Anterior cingulate cortex (tissue), 58 donors: ENCODE results near the gene DGKI.
"Not testable (repeated sequence)": the region's sequence is repeated elsewhere in the genome, so short reads cannot be mapped to it uniquely, and the experiment has no call there.

ENCODE experiments used
- DNase-seq, 58 donors: peaks; one replicate each; lab custom pipeline; 2025; lab: John Stamatoyannopoulos, UW

Gene DGKI

DNA sequence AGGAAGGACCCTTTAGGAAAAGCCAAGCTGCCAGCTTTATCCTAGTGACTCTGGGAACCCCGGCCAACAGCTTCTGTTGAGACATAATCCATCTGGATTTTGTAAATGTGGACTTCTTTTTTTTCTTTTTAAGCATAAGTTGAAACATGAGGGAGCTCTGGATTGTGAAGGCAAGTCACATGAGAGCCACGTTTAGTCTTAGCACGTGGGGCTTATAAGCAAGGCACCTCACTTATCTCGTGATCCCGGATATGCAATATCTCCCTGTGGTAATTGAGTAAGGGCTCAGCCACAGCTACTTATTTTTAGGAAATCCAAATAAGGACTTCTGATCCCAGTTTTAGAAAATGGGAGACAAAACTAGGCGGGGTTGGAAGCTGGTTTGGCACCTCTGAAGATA is 392.0 kb downstream of the DGKI start:
- peak in 2 of 58 donors; percentile 19 to 50 for DNase-seq

DNA sequence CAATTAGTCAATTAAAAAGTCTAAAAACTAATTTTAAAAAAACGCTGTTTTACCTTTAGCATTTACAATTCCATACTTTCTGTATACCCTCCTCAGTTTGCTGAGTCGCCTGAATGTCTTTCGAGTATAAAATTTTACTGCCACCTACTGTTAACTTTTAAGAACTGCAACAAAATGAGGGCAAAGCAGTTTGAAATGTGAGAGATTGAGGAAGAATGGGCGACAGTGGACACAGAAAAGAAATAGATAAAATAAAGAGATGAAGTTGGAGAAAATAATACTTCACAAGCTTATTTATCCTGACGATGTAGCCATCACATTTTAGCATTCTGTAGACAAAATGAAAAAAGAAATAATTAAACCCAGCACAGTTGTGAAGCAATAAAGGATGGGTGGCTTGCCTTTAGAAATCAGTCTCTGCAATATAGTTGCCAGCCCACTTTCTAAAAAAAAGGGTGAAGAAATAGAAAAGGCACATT is 392.5 kb downstream of the DGKI start:
- DNase-seq, result peak in 3 of 58 donors; percentile 6 to 74 (median 7)

DNA sequence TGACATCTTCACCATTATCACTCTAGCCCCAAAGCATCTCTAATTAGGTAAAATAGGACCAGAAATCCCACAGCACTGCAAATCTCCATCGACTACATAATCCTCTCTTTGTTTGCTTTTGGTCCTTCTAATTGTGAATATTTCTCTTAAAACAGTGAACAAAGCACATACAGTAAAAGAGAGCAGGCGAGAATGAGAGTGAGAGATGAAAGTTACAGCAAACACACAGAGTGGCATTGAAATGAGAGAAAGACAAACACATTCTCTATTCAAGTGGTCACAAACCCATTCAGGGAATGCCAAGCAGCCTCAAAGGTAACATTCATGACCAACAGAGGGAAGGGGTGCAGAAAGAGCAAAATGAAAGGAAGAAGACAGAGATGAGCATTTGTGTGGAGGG is 393.4 kb downstream of the DGKI start:
- DNase-seq, result peak in 7 of 58 donors; percentile 6 to 68 (median 25)

DNA sequence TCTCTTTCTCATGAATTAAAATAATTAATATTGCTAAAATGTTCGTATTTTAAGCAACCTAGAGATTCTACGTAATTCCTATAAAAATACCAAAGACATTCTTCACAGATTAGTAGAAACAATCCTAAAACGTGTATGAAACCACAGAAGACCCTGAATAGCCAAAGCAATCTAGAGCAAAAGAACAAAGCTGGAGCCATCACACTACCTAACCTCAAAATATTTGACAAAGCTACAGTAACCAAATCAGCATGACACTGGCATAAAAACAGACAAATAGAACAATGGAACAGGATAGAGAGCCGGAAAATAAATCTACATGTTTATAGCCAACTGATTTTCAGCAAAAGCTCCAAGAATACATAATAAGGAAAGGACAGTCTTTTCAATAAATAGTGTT is 397.8 kb downstream of the DGKI start:
- no peak for DNase-seq

DNA sequence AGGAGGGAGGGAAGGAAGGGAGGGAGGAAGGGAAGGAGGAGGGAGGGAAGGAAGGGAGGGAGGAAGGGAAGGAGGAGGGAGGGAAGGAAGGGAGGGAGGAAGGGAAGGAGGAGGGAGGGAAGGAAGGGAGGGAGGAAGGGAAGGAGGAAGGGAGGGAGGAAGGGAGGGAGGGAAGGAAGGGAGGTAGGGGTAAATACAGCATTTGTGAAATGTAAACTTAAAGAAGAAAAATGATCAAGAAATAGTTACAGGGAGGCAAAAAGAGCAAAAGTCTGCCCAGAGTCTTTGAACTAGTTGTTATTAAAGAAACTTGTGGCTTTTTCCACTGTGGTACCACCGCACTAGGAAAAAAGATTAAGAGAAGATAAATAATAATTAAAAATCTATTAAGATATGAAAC is 398.2 kb downstream of the DGKI start:
- not testable (repeated sequence) for DNase-seq

DNA sequence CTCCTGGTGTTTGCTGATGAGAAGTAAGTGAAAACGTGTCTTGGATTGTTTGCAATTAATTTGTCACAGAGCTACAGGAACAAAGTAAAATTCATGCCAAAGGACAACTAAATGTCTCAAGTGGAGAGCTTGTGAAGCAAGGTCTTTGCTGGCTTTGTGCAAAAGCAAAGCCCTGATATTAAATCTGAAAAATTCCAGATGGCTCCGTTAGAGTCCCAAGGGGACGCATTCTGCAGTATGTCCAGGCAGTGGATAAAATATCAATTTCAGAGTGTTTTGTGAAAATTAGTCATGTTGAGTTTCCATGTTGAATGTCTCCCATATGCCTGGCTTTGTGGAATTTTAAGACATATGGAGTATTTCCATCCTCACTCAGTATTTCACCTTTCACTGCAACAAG is 400.7 kb downstream of the DGKI start:
- no peak for DNase-seq

DNA sequence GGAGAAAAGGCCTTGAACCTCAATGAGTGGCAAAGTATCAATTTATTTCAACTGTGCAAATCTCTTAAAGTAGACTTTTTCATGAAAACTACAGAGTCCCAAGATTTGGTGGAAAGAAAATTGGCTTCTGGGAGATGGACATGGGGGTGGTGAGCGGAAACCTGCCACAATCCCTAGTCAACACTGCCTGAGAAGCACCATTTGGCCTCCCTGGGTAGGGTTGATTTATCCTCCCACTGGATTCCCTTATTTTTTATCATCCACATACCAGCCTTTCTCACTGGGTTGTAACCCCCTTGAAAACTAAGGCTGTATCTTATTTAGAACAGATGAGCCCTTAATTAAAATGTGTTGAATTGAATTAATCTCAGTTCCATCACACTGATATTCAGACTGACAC is 401.5 kb downstream of the DGKI start:
- no peak for DNase-seq

DNA sequence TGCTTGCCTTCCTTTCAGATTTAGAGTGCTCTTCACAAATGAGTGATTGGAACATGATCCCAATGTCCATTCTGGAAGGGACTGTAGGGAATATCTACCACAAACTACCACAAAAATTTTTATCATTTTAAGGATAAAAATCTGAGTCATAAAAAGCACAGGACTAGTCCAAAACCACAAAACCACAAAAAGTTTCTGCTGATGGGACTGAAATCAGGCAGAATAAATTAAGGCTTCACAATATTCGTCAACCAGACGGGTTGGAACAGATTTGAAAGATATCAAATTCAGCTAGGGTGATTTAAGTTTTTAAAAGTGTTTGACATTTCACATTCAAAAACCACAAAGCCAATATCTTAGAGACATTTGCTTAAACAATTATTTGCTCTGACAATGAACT is 403.2 kb downstream of the DGKI start:
- no peak for DNase-seq

DNA sequence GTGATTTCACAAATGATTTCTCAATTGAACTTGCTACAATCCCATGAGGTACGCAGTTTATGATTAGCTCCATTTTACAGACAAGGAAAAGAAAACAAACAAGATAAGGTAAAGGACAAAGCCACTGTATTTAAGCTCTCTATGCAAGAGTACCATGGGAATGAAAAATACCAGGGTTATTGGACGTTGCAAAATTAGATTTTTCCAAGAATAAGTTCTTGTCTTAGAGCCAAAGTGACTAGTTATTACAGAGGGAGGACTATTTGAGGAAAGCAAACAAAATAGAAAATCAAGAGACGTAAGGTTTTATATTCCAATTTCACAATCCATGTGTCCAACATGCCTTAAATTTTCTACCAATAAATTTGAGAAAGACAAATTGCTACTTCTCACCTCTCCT is 405.3 kb downstream of the DGKI start:
- no peak for DNase-seq

DNA sequence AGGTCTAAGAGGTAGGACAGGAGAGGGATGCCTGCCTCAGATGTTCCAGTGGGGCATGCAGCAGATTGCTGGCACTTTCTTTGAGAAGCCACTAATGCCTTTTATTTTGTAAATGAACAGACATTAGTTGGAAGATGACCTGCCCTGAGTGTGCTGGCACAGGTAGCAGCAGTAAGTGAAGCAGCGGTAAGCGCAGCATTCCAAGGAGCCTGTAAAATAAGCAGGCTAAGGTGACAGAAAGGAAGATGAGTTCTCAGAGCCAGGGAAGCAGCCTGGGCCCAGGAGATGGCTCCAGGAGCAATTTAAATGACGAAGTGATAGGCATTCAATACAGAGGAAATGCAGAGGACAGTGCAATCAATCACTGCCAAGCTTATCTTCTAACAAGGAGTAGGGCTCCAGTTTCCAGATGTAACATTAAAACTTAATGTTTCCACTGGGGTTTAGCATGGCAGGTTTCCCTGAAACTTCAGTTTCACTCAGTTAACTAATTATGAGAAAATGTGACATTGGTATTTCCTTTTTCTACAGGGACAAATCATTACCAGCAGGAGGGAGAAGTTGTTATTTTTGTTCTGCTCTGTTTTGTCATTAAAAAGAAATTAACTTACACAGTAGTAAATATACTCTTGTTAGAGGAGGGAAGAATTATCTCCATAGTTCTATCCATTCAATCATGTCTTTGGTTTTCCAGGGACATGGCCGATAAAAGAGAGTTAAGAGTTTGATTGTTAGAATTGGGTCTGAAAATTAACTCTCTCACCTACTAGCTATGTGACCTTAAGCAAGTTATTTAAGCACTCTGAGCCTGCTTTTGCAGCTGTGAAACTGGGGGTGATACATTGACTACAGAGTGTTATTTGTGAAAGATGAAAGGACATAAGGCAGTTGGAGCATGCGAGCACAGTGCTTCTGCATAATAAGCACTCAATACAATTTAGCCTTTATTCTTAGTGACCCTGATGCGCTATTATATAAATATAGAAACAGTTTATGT is 406.6 kb downstream of the DGKI start:
- peak in 6 of 58 donors; percentile 11 to 43 (median 22) for DNase-seq

DNA sequence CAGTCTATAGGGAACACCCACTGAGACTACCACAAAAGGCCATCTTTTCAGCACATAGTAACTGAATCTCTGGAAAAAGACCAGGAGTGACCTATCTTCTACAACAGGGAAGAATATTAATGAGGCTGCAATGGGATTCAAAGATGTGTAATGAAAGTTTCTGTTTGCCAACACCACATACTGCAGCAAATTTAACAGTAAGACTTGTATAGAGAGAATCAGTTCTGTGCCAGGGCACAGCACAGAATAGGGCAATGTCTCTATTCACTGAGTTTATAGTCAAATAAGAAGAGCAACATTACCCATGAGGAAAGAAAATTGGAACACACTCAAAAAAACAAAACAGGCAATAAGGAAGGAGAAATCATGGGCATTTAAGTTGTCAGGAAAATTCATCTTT is 411.8 kb downstream of the DGKI start:
- DNase-seq, result peak in 1 of 58 donors; percentile 46

DNA sequence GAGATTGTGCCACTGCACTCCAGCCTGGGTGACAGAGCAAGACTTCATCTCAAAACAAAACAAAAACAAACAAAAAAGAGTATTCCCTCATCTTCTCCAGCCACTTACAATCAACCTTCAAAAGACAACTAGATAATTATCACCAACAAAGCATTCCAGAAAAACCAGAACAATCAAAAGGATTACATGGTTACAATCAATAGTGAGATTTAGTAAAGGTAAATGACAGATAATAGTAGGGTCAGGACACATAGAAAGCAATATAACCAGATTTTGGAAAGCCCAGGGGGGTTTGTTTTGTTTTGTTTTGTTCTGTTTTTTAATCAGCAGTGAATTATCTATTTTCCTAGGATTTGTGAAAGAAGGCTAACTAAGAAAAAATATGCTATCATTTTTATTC is 412.2 kb downstream of the DGKI start:
- no peak for DNase-seq

DNA sequence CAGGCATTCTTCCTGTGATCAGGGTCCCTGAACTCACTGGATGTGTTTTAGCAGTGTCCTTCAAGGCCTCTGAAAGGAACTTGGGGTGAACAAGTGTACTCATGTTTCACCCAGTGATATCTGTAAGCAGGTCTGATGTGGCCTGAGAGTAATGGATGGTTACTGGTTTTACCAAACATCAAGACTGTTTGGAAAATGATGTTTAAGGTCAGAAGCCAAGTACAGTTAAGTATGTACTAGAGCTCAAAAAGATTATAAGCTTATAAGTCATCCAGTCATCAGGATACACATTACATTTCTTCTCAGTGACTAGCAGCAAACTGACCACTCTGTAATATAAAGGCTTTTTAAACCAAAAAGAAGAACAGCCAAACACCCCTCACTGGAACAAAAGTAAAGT is 423.5 kb downstream of the DGKI start:
- no peak for DNase-seq

DNA sequence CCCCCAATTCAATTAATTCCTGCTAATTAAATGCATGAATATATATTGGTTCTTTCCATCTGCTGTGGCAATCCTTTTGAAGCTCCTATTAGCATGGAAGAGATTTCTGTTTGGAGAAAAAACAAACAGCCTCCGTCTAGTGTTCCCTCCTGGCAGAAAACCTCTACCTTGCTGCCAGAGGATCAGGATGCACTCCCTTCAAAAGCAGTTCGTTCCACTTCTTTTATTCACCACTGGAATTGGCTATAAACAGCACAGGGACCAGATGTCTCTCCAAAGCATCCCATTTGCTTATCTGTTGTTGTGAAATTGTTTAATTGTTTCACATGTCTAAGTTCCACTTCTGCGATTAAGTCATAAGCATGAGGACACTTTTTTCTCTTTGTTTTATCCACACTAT is 425.4 kb downstream of the DGKI start:
- DNase-seq, result no peak

DNA sequence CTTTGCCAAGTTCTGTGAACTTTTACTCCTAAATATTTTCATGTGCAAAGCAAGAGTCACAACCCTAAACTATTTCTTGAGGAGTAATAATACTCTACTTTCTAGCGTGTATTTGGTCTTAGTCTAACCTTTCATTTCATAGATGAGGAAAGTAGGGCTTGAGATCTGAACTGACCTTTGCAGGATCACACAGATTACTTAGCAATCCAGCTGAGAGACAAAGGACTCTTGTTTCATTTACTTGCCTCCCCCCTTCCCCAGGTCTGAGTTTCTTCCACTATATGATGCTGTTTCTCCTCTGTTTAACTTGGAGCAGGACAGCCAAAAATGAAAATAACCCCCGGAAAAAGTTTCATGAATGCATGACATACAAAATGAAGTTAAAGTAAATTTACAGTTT is 427.9 kb downstream of the DGKI start:
- DNase-seq, result no peak

DNA sequence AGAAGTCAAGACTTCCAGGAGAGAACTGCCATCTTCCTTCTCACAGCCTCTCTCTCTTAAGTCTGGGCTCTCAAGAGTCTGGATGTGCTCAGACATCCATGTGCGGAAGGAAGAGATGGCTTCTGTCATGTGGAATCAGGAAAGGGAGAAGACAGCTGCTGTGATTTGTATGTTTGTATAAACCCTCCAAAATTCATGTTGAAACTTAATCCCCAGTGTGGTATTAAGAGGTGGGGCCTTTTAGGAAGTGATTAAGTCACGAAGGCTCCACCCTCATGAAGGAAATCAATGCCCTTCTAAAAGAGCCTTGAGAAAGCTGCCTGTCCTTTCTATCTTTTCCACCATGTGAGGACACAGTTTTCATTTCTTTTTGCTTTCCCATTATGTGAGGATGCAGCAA is 429.3 kb downstream of the DGKI start:
- DNase-seq, result no peak

DNA sequence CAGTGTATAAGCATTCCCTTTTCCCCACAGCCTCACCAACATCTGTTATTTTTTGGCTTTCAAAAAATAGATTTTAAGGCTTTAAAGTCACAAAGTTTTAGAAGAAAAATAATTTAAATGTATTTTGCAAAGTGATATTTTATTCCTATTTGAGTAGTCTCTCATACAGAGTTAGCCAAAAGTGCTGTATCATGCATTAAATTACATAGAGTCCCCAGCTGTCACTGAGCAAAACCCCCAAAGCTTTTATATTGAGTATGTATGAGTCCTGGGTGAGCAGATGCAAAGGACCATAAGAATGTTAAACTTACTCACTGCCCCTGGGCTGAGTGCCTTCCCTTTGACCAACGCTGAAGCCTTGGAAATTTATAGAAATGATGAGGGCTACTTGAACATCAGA is 432.9 kb downstream of the DGKI start:
- no peak for DNase-seq

DNA sequence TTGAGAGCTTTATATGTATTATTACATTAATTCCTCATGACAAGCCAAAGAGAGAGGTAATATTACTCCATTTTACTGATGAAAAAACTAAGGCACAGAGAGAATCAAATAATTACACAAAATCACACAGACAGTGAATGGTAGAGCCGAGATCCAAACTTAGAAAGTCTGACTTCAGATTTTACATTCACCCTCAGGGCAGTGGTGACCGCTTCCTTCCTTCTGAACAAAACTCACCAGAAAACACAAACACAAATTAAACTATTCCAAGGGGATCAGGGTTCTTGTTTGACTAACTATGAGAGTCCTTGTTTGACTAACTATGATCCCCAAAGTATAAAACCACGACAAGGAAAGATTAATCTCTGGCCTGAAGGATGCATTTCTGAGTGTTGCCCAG is 435.3 kb downstream of the DGKI start:
- no peak for DNase-seq

DNA sequence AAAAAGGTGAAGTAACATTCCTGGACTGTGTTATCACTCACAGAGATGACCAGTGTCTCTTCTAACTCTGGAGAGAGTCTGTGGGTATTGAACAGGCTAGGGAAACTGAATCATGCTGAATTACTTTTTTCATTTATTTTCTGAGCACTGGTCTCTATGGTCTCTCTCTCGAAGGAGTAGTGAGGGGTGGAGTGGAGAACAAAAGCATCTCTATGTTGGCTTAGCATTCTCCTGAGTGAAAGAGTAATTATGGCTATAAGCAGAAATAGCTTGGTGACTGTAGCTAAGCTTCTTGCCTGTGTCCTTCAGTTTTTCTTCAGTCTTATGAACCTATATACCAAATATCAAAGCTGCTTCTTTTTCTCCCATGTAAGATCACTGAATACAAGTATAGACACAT is 438.6 kb downstream of the DGKI start:
- DNase-seq, result peak in 1 of 58 donors; percentile 13

DNA sequence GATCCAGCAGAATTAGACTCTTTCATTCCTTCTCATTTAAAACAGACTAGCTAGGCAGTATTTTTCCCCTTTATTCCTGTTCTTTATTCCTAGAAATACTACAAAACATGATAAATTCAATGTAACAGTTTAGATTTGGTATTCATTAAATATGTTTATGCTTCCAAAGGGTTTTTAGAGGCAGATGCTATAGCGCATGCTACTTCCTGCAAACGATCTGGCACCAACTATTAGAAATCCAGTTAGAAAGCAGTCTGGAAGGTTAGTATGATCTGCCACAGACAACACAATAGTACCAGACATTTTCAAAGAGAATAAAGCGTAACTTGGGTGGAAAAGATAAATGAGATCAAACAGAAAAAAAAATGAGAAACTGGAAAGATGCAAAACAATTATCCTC is 439.7 kb downstream of the DGKI start:
- DNase-seq, result no peak

DNA sequence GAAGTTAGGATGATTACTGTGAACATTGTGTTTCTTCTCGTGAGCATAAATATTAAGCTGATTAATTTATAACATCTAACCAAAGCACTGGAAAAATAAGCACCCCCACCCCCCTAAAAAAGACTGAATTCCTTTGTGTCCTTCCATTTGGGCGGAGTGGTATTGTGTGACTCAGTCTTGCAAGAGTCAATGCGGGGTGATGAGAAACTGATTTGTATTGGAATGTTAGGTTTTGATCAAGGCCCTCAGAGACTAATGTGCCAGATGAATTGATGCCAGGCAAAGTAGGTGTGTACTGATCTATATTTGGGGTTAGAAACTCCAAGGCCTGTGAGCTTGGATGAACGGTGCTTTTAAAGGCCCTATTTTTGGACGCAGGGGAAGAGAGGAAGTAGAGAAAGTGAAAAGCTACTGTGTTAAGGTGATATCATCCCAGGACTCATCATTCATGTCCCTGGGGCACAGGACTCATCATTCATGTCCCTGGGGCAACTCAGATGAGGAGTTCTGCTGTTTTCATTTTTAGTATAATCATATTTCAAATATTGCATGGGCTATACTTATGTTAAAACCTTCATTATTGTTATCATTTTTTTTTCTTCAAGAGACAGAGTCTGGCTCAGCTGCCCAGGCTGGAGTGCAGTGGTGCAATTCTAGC is 442.0 kb downstream of the DGKI start:
- DNase-seq, result no peak

DNA sequence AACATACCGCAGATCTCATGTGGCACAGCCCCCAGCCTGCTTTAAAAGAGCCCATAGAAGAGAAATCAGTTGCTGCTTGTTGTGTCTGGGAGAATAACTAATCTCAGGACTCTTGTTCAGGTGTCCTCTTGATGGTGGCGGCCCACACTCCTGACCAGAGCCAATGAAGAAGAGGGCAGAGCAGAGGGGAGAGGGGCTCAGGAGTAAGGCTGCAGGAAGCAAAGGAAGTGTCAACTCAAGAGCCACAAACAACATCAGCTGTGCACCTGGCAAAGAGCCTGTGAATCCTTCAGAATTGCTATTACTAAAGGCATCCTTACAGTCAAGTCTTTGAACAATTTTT is 443.4 kb downstream of the DGKI start:
- DNase-seq, result peak in 3 of 58 donors; percentile 6 to 21 (median 7)
